RWPE2 (cell line): ENCODE data around the gene PRM1.
A peak's percentile ranks its signal among the peaks of the same experiment; 100 is the strongest.
"Not testable (repeated sequence)": the region's sequence is repeated elsewhere in the genome, so short reads cannot be mapped to it uniquely, and the experiment has no call there.

Source experiments
- ATAC-seq: fragments of 200-7000 bp; cut with Tn5 transposase; 3 replicates; pipeline ENCODE4 v1.9.1; 2021; ENCODE audit warnings: low read depth
- DNase-seq: peaks from one replicate; pipeline ENCODE4 v3.0.0-alpha.2; 2020; ENCODE audit warnings: low spot score
- H3K27ac ChIP-seq: fragments of 450-650 bp; 2 replicates; pipeline ENCODE4 v1.5.1; 2017; ENCODE audit warnings: mild to moderate bottlenecking; ENCODE audit not compliant: poor library complexity, severe bottlenecking
- H3K27me3 ChIP-seq: fragments of 250-450 bp; sonication (Bioruptor Pico); 2 replicates; pipeline ENCODE4 v1.5.1; 2021; ENCODE audit warnings: mild to moderate bottlenecking, moderate library complexity; ENCODE audit not compliant: insufficient read depth, poor library complexity, severe bottlenecking
- H3K36me3 ChIP-seq: fragments of 250-450 bp; sonication (Bioruptor Pico); 2 replicates; pipeline ENCODE4 v1.5.1; 2020; ENCODE audit warnings: low read depth, mild to moderate bottlenecking, moderate library complexity
- H3K4me1 ChIP-seq: fragments of 250-450 bp; sonication (Bioruptor Pico); 2 replicates; pipeline ENCODE4 v1.5.1; 2021; ENCODE audit warnings: mild to moderate bottlenecking, moderate library complexity; ENCODE audit not compliant: insufficient read depth, poor library complexity, severe bottlenecking
- H3K4me3 ChIP-seq: fragments of 250-450 bp; sonication (Bioruptor Pico); 2 replicates; pipeline ENCODE4 v1.5.1; 2021; ENCODE audit warnings: mild to moderate bottlenecking, moderate library complexity; ENCODE audit not compliant: severe bottlenecking
- H3K9me3 ChIP-seq: fragments of 250-450 bp; sonication (Bioruptor Pico); 2 replicates; pipeline ENCODE4 v1.5.1; 2021; ENCODE audit warnings: mild to moderate bottlenecking, moderate library complexity; ENCODE audit not compliant: severe bottlenecking
- TF ChIP-seq, protein P1 (sequence below): fragments of 450-650 bp; IDR thresholded peaks from one replicate; pipeline ENCODE4 v1.5.1; 2017; ENCODE audit warnings: mild to moderate bottlenecking, moderate library complexity; ENCODE audit not compliant: poor library complexity, severe bottlenecking

Gene PRM1

DNA sequence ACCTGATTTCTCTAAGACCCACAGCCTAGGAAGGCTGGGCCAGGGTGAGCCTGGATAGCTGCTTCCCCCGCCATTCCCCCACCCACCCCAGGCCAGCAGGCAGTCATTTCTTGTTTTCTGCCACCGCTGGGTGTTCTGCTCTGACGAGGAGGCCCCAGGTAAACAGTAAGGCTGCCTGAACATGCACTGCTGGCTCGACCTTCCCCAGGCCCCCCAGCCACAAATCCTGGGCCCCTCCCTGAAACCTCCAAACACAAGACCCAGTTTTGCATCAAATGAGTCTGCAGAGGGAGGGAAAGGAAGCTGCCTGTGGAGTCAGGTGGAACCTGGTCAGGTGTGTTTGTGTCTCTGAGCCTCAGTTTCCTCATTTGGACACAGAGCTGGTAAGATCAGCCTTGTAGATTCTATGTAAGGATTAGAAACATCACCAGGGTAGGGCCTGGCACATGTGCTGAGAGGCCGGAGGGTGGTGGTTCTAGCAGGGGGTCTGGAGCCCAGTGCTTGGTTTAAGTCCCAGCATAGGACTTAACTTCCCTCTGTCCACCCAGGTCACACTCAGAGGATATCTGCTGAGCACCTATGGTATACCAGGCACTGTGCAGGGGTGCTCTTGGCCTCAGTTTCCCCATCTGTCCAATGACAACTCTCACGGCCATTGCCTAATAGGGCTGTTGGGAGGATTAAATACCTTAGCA lies 18.9 kb upstream of the PRM1 start:
- DNase-seq (no peak), ATAC-seq (no peak)
- Histone ChIP-seq H3K27ac (no peak overlapping the region), H3K4me3 (no peak overlapping the region), H3K36me3 (no peaks in the 10 kb centered on the region), H3K27me3 (no peaks in the 10 kb centered on the region), H3K9me3 (no peaks in the 10 kb centered on the region), H3K4me1 (peaks cover 9% of the 10 kb centered on the region)
- TF ChIP-seq, protein P1, sequence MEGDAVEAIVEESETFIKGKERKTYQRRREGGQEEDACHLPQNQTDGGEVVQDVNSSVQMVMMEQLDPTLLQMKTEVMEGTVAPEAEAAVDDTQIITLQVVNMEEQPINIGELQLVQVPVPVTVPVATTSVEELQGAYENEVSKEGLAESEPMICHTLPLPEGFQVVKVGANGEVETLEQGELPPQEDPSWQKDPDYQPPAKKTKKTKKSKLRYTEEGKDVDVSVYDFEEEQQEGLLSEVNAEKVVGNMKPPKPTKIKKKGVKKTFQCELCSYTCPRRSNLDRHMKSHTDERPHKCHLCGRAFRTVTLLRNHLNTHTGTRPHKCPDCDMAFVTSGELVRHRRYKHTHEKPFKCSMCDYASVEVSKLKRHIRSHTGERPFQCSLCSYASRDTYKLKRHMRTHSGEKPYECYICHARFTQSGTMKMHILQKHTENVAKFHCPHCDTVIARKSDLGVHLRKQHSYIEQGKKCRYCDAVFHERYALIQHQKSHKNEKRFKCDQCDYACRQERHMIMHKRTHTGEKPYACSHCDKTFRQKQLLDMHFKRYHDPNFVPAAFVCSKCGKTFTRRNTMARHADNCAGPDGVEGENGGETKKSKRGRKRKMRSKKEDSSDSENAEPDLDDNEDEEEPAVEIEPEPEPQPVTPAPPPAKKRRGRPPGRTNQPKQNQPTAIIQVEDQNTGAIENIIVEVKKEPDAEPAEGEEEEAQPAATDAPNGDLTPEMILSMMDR, result no peak

DNA sequence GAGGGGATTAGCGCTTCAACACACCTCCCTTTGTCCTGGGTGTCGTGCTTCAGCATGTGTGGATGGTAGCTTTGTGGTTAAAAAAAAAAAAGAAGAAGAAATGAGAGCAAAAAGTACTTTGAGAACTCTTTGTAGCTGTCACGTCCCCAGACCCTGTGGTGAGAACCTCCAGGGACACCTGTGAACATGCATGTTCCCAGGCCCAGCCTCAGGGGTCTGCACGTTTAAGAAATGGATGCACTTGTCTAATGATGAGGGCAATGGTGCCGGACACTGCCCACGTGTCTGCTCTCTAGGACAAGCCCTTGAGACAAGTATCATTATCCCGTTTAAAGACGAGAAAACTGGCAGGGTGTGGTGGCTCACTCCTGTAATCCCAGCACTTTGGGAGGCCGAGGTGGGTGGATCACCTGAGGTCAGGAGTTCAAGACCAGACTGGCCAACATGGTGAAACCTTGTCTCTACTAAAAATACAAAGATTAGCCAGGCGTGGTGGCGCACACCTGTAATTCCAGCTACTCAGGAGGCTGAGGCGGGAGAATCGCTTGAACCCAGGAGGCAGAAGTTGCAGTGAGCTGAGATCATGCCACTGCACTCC lies 17.9 kb upstream of the PRM1 start:
- H3K4me3 ChIP-seq, H3K36me3 ChIP-seq, H3K9me3 ChIP-seq, DNase-seq, ATAC-seq, H3K27me3 ChIP-seq, H3K4me1 ChIP-seq, H3K27ac ChIP-seq: not testable (repeated sequence)

DNA sequence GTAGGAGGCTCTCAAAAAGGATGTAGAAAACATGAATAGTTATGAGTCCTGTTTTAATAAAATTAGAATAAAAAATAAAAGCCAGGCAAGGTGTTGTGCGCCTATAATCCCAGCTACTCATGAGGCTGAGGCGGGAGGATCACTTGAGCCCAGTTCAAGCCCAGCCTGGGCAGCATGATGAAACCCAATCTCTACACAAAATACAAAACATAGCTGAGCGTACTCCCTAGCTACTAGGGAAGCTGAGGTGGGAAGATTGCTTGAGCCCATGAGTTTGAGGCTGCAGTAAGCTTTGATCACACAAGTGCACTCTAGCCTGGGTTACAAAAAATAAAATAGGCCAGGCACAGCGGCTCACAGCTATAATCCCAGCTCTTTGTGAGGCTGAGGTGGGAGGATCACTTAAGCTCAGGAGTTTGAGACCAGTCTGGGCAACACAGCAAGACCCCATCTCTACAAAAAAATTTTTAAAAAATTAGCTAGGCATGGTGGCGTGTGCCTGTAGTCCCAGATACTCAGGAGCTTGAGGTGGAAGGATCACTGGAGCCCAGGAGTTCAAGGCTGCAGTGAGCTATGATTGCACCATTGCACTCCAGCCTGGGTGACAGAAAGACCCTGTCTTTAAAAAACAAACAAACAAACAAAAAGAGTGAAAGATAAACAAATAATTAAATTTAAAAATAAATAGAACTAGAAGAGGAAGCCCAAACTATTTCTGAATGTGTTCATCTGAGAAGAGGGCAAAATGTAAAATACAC lies 17.2 kb upstream of the PRM1 start:
- peaks cover 4% of the 10 kb centered on the region for H3K4me1 ChIP-seq
- no peaks in the 10 kb centered on the region for H3K9me3 ChIP-seq
- TF ChIP-seq, protein P1, result no peak
- no peak for DNase-seq
- H3K27ac ChIP-seq, result no peak overlapping the region
- no peaks in the 10 kb centered on the region for H3K36me3 ChIP-seq
- H3K27me3 ChIP-seq, result no peaks in the 10 kb centered on the region
- H3K4me3 ChIP-seq, result no peak overlapping the region
- no peak for ATAC-seq

DNA sequence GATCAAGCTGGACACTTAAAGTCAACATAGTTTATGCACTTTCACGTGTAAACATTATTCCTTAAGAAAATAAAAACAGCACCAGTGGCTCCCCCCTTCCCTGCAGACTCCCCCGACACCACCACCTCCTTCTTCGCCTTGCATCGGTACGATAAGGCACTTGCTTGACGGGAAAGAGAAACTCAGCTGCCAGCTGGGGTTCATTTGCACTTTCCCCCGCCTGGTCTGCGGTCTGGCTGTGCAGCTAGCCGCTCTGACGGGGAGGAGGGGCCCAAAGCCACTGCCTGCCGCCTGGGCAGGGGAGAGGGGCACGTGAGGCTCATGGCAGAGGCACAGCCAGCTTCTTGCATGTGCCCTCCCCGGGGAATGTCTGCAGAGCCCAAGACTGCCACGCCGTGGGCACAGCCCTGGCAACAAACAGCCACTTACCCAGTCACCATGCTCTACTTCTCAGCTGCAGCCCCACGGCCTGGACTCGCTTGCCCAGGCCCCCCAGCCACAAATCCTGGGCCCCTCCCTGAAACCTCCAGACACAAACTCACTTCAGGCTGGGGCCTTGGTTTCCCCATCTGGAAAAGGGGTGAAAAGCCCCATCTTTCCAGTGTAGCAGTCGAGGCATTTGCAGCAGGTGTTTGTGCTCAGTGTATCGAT lies 16.5 kb upstream of the PRM1 start:
- Histone ChIP-seq H3K36me3 (no peaks in the 10 kb centered on the region), H3K9me3 (no peaks in the 10 kb centered on the region), H3K4me1 (no peaks in the 10 kb centered on the region), H3K27me3 (no peaks in the 10 kb centered on the region), H3K27ac (no peak overlapping the region), H3K4me3 (no peak overlapping the region)
- ATAC-seq (peak; percentile 57), DNase-seq (no peak)
- TF ChIP-seq, protein P1, result no peak
